ENCODE data around the gene PLEKHH1. TPM values are rescaled to one million over a fixed set of nuclear protein-coding genes. Genes with fewer than 3 reads are reported as not detected.
"Not testable (repeated sequence)": the region's sequence is repeated elsewhere in the genome, so short reads cannot be mapped to it uniquely, and the experiment has no call there.

The PLEKHH1 gene
- total RNA-seq, 4 donors from 2014 or later, result 0.75 to 3.4 (median 2.5) TPM

DNA sequence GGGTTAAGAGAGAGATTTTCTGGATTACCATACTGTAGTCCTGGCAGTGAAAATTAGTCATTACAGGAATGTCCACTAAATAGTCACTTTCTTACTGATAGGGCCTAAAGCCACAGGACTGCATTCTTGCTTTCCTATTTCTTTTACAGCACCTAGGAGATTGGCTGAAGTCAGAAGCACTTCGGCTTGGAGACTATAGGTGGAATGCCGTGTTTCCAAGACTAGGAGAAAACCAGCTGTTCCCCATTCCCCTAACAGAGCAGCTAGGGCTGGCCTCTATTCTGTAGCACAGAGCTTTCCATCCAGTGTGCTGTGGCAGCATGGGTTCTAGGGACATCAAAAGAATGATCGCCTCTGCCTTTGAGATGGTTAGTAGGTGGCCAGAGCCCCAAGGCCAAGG is 51.9 kb downstream of the PLEKHH1 start:
- no peak for ATAC-seq
- H3K27me3 ChIP-seq, result no peaks in the 10 kb centered on the region
- no peak for DNase-seq
- H3K4me3 ChIP-seq, result no peak overlapping the region
- H3K36me3 ChIP-seq, result peaks cover 0 to 22% of the 10 kb centered on the region in 2 donors
- no peaks in the 10 kb centered on the region for H3K4me1 ChIP-seq
- no peaks in the 10 kb centered on the region for H3K9me3 ChIP-seq
- no peak for TF ChIP-seq POLR2A (IDR thresholded peaks at IDR 0.05)
- TF ChIP-seq, protein P1, sequence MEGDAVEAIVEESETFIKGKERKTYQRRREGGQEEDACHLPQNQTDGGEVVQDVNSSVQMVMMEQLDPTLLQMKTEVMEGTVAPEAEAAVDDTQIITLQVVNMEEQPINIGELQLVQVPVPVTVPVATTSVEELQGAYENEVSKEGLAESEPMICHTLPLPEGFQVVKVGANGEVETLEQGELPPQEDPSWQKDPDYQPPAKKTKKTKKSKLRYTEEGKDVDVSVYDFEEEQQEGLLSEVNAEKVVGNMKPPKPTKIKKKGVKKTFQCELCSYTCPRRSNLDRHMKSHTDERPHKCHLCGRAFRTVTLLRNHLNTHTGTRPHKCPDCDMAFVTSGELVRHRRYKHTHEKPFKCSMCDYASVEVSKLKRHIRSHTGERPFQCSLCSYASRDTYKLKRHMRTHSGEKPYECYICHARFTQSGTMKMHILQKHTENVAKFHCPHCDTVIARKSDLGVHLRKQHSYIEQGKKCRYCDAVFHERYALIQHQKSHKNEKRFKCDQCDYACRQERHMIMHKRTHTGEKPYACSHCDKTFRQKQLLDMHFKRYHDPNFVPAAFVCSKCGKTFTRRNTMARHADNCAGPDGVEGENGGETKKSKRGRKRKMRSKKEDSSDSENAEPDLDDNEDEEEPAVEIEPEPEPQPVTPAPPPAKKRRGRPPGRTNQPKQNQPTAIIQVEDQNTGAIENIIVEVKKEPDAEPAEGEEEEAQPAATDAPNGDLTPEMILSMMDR (IDR thresholded peaks at IDR 0.05 in 4 of 5, conservative IDR thresholded peaks at IDR 0.05 in 1 of 5), result no peak
- no peak overlapping the region for H3K27ac ChIP-seq
- in situ Hi-C loops (cut with MboI; ENCODE audit: low sequenced_read_pairs in 4 of 4) (loop anchor here in 3 of 4 donors (5.0 to 10.0 kb wide), 2 partner anchors 117 to 120 kb away; partner anchors contain the start of gene RDH12 (in 3 of the 3)), intact Hi-C loops (cut with DNase I; ENCODE audit: low total_unique reads) (loop anchor here (1.0 kb wide), 1 partner anchor 119 kb away; no protein-coding TSS in a partner anchor)

DNA sequence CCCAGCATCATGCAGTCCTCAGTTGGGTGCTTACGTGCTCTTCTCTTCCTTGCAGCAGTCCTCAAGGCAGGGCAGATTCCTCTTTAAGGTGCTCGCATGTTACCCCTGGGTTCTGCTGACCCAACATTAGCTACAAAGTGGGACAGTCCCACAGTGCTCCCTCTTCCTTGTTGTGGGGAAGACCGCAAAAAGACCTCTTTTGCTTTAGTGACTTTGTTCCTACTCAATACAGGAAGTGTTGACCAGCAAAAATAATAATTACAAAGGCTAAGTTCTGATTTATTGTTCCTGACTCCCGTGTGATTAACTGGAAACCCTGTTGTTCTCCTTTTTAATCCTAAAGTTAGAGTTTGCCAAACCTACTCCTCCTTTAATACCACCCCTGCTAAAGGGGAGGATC is 53.3 kb downstream of the PLEKHH1 start:
- TF ChIP-seq, protein P1 (IDR thresholded peaks at IDR 0.05 in 4 of 5, conservative IDR thresholded peaks at IDR 0.05 in 1 of 5), result no peak
- TF ChIP-seq POLR2A (IDR thresholded peaks at IDR 0.05), result no peak
- H3K27me3 ChIP-seq, result no peaks in the 10 kb centered on the region
- intact Hi-C loops (cut with DNase I; ENCODE audit: low total_unique reads), result no loop called here
- H3K4me3 ChIP-seq, result no peak overlapping the region
- H3K9me3 ChIP-seq, result no peaks in the 10 kb centered on the region
- in situ Hi-C loops (cut with MboI; ENCODE audit: low sequenced_read_pairs in 4 of 4), result loop anchor here in 2 of 4 donors (10.0 kb wide), 1 partner anchor 118 kb away; the partner anchor contains the start of gene RDH12 (in 2 of the 2)
- no peaks in the 10 kb centered on the region for H3K4me1 ChIP-seq
- DNase-seq (no peak), ATAC-seq (no peak)
- H3K27ac ChIP-seq, result no peak overlapping the region
- H3K36me3 ChIP-seq, result peaks cover 0 to 34% of the 10 kb centered on the region in 2 donors

DNA sequence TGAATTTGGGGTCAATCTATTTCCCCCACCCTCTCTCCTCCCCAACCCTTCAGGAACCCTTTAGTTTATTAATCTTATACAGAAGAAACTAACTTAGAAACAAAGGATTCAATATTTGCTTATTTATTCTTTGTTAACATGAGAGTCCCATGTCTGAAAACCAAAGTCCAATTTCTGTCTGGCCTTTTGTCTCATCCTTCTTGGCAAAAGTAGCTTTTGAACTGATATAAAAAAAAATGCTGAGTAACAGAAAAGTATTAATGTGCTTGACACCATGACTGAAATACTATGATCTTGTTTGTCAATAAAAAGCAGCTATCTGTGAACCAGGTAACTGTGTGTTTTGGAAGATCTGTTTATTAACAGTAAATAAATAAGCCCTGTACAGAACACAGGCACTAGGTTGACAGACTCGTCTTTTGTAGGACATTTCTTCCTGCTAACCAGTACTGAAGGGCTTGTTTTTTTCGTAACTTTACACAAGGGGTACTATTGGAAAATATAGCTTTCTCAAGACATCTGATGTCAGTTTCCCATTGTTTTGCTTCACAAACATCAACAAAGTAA is 56.2 kb downstream of the PLEKHH1 start:
- Histone ChIP-seq H3K36me3 (peaks cover 0 to 60% of the 10 kb centered on the region in 2 donors), H3K27ac (no peak overlapping the region), H3K9me3 (no peaks in the 10 kb centered on the region), H3K4me3 (no peak overlapping the region), H3K4me1 (no peaks in the 10 kb centered on the region), H3K27me3 (no peaks in the 10 kb centered on the region)
- DNase-seq (no peak), ATAC-seq (no peak)
- no peak for TF ChIP-seq POLR2A (IDR thresholded peaks at IDR 0.05)
- TF ChIP-seq, protein P1 (IDR thresholded peaks at IDR 0.05 in 4 of 5, conservative IDR thresholded peaks at IDR 0.05 in 1 of 5), result no peak
- in situ Hi-C loops (cut with MboI; ENCODE audit: low sequenced_read_pairs in 4 of 4) (loop anchor here in 2 of 4 donors (10.0 kb wide), 1 partner anchor 116 kb away; the partner anchor contains the start of gene RDH12 (in 2 of the 2)), intact Hi-C loops (cut with DNase I; ENCODE audit: low total_unique reads) (no loop called here)

DNA sequence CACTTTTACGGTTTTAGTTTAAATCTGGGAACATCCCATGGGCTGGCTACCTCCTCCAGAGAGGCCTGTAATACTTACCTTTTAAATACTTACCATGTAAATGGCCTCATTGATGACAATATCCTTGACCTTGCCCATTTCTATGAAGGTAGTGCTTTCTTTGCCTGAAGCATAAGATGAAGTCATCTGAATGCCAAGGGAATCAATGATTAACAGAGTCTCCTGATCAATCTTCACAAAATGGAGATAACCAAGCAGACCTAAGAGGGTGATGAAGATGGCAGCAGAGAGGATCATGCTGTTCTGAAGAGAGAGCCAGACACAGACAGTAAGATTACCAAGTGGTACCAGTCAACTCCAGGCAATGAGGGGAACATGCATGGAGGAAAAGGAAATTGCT is 60.6 kb downstream of the PLEKHH1 start:
- ATAC-seq; intact Hi-C loops (cut with DNase I; ENCODE audit: low total_unique reads); DNase-seq; H3K9me3 ChIP-seq; H3K27ac ChIP-seq; H3K4me1 ChIP-seq; H3K4me3 ChIP-seq; in situ Hi-C loops (cut with MboI; ENCODE audit: low sequenced_read_pairs in 4 of 4); H3K27me3 ChIP-seq: not testable (repeated sequence)
- H3K36me3 ChIP-seq, result peaks cover 0 to 51% of the 10 kb centered on the region in 2 donors

DNA sequence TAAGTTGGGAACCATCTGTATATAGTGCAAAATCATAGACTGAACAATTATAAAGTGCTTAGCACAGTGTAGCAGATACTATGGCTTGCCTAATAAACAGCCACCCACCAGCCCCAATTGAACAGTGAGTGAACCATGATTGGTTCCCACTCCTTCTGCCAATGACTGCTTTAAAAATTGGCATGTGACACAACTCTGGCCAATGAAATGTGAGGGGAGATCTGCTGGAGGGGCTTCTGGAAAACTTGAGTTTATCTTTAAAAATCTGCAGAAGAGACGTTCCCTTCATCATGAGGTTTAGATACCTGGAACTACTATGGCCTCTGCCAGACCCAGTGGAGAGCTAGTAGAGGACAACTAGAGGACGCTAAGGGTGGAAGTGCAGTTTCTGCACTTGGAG is 62.3 kb downstream of the PLEKHH1 start:
- no peak for DNase-seq
- intact Hi-C loops (cut with DNase I; ENCODE audit: low total_unique reads), result no loop called here
- peaks cover 0 to 34% of the 10 kb centered on the region in 2 donors for H3K36me3 ChIP-seq
- H3K4me3 ChIP-seq, result no peak overlapping the region
- no peaks in the 10 kb centered on the region for H3K27me3 ChIP-seq
- TF ChIP-seq, protein P1 (IDR thresholded peaks at IDR 0.05 in 4 of 5, conservative IDR thresholded peaks at IDR 0.05 in 1 of 5), result no peak
- TF ChIP-seq POLR2A (IDR thresholded peaks at IDR 0.05), result no peak
- peaks cover 5 to 10% of the 10 kb centered on the region in 2 donors for H3K4me1 ChIP-seq
- H3K27ac ChIP-seq, result no peak overlapping the region
- no peak for ATAC-seq
- no peaks in the 10 kb centered on the region for H3K9me3 ChIP-seq
- in situ Hi-C loops (cut with MboI; ENCODE audit: low sequenced_read_pairs in 4 of 4), result no loop called here
